Fibroblast of the conjunctiva (primary cell): ENCODE data around the gene EEF1E1.

ENCODE experiments used
- DNase-seq: peaks from one replicate; pipeline ENCODE4 v3.0.0-alpha.2; 2010; ENCODE audit warnings: low read depth

The EEF1E1 gene

DNA sequence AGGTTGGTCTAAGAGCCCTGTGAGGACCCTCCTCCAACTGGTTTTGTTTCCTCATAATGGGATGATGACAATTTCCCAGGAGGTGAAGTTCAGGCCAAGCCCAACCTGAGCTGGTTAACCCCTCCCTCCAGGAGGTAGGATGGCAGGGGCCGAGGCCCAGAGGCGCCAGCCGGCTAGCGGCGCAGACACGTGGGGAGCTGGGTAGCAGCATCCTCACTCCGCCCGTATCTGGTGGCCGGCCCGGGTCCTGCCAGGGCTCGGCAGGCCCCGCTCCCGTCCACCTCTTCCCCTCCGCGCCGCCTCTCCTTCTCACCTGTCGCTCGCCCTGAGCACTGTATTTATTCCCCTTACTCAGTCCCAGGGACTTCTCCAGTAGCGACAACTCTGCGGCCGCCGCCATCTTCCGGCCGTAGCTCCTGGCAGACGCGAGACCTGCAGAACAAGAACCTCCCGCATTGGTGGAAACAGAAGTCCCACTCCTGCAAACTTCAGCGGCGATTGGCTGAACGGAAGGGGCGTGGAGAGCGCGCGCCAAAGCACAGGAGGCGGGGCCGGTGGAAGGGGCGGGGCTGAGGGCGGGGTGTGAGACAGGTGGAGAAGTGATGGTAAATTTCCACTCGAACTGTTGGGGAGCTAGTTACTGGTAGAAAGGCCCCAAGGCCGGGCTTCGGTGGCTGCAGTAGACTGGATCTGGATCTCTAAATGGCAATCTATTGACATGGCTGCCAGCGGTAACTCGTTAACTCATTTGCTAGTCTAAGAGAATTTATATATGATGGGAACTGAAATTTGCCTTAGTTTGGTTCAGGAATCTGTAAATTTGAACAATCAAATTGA is at the start of gene EEF1E1:
Gene EEF1E1, minus strand, starts transcription at position 427 of the 837 bp plus-strand sequence. Its CDS starts 27 bp downstream, at position 400.
- DNase-seq, result peak; percentile 90

DNA sequence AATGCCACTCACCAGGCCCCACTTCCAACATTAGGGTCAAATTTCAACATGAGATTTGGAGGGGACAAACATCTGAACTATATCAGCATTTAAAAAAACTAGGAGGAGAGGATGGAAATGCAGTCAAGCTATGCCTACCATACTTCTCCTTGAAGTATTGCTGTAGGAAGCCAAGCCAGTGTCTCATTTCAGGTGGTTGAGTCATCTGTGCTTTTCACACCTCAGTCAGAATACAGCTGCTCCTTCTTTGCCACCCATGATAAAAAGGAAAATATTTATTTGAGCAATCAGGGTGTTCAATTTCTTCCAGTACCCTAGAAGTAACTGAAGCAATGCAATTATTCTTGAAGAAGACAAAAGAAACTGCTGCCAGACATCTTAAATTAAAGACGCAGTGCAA is 47.0 kb upstream of the EEF1E1 start:
- no peak for DNase-seq

DNA sequence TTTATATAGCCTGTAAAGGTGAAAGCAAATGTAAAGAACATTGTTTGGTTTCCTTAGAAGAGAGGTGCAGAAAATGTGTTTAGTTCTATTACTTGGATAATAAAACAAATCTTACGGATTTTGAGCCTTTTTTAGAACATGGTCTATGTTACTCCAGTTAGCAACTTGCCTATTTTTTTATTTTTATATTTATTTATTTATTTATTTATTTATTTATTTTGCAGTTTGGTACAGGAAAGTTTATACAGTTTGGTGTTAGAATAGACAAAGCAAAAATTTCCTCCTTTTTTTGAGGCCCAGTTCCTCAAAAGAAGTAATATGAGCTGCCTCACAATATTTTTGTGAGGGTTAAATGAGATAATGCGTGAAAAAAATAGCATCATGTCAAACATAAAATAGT is 41.6 kb upstream of the EEF1E1 start:
- no peak for DNase-seq

DNA sequence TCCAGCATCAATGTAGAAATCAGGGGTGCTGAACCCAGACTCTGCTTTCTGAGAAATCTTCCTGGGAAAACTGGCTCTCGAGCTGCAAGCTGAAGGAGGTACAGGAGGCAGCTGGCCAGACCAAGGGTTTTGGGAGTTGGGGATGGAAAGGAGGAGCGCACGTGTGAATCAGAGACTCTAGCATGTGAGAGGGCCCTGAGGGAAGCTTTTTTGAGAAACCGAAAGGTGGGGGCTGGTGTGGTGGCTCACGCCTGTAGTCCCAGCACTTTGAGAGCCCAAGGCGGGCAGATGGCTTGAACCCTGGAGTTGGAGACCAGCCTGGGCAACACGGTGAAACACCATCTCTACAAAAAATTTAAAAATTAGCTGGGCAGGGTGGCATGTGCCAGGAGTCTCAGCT is 37.1 kb upstream of the EEF1E1 start:
- DNase-seq, result no peak

DNA sequence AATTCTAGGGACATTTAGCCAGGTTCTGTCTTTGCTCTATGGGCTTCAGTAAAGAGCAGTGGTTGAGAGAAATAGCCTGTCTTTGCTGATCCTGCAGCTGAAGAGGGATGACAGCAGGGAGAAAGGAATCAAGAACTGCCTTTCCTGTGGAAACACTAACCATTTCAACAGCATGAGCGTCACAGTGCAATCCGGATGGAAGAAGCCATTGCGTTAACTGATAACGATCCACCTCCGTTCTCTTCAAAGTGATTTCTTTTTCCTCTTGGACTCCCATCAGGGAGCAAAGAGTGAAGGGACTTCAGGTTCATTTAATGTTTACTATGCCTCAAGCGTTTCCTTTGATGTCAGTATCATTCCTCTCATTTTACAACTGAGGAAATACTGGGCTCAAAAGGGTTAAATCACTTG is 35.2 kb upstream of the EEF1E1 start:
- no peak for DNase-seq

DNA sequence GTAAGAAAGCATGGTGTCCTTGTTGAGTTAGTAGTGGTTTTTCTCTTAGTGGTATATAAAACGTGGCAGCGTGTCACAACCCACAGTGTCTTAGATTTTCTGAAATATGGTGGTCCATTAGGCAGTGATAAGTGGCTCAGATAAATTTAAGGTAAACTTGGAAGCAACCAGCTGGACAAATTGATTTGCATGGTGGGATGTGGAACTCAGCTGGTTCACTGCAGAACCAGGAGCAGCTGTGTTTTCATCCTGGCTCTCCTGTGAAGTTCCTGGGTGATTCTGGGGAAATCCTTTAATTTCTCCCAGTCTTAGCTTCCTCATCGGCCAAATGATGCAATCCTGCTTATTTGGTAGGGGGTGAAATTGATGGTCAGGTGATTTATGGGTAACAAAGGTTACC is 32.9 kb upstream of the EEF1E1 start:
- no peak for DNase-seq

DNA sequence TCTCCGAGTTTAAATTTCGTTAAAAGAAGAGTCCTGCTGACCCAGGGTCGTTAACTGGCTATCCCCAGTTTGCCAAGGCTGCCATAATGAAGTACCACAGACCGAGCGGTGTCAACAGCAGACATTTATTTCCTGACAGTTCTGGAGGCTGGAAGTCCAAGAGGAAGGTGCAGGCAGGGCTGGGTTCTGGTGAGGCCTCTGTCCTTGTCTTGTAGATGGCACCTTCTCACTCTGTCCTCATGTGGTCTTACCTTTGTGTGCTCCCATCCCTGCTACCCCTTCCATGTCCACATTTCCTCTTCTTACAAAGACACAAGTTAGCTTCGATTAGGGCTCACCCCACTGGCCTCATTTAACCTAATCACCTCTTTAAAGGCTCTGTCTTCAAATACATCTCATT is 29.8 kb upstream of the EEF1E1 start:
- no peak for DNase-seq

DNA sequence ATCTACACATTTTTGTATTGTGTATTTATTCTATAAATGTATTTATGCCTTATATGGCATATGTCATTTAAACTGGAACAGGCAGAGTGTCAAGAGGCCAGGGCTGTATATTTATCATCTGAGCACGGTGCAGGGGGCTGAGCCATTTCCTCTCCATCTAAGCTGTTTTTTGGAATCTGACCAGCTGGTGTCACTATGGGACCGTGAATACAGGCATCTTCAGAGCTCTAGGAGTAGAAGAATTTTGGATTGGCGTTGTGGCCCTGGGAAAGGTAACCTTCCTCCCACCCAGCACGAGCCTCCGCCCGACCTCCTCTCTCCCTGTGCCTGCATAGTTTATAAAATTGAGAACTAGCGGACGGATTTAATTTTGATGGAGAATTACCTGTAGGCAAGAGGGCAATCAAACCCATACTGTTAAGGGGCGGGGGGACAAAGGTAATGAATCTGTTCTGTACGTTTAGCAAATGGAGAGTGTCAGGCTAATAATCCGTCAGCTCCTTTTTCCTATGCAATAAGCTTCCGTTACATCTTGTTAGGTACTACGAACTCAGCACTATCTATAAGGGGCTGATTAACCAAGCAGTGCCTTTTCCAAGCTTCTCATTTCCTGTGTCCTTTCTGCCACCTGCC is 29.0 kb upstream of the EEF1E1 start:
- peak; percentile 47 for DNase-seq

DNA sequence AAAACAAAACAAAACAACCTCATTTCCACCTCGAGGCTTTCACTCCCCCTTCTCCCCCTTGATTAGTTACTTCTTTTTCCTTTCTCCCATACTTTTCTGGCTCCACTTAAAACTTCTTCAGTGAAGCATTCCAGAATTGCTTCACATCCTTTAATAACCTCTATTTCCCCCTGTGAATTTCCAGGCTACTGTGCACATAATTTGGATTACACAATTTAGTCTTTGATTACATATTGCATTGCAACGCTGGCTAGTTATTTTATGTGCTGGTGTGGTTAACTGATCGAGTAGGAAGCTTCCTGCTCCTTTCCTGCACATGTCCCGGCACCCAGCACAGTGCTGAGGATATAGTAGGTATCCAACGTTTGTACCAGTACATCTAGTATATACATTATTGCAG is 28.1 kb upstream of the EEF1E1 start:
- DNase-seq, result no peak

DNA sequence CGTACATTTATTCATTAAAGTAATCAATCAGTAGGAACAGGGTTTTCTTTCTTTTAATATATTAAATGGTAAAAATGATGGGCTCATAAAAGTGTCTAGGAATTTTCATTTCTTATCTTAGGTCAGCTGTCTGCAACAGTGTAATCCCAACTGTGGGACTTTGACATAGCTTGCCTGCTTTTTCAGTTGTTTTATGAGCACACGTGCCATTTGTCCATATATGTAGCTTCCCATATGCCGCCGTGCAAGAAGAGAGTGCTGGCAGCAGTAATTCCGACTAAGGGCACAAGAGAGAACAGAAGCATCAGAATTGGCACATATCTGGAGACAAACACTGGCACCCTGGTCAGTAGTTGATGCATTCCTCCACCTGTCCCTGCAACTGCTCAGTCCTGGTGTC is 20.9 kb upstream of the EEF1E1 start:
- no peak for DNase-seq

DNA sequence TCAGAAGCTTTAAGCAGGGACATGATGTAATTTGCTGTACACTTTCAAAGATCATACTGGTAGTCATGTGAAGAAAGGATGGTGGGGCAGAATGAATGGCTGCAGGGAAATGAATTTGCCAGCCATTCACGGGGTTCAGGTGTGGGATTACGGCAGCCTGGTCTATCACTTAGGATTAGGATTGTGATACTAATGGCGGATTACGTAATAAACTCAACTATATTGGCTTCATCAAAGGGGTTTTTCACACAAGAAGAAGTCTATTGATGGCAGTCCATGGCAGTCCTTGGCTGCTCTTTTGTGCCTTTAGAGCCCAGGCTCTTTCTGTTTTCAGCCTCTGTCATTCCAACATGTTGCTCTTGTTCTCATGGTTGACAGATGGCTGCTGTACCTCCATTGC is 12.6 kb upstream of the EEF1E1 start:
- DNase-seq, result no peak

DNA sequence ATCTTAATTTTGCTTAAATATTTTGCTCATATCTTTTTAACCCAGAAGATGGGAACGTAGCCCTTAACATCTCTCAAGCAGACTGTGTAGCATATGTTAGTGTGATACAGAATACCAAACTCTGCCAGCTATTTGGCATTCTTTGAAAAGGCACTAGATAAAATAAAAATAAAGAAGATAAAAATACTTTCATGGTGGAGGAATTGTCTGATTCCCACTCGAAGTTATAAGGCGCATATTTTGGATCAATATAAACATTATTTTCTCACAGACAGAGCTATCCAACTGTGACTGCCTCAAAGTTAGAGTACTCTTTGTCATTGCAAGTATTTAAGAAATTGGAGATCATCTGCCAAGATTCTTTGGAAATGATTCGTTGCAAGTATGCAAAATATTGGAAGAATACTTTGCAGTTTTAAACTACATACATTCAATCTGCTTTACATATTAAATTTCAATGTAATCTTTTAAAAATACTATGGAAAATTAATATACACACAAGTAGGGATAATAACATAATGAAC is 10.8 kb upstream of the EEF1E1 start:
- no peak for DNase-seq

DNA sequence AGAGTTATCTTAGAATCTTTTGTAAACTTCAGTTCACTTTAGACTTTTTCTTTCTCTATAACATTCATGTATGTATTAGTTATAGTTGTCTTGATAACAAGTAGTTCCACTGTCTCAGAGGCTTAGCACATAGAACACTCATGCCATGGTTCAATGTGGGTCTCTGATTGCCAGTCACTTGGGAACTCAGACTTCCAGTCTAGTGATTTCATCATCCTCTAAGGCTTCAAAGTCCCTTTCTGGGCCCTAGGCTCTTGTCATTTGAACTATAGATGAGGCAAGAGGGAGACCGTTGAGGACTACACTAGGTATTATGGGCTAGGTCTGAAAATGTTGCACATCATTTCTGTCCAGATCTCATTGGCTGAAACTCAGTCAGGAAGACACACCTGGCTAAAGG is 8.4 kb upstream of the EEF1E1 start:
- DNase-seq, result no peak

DNA sequence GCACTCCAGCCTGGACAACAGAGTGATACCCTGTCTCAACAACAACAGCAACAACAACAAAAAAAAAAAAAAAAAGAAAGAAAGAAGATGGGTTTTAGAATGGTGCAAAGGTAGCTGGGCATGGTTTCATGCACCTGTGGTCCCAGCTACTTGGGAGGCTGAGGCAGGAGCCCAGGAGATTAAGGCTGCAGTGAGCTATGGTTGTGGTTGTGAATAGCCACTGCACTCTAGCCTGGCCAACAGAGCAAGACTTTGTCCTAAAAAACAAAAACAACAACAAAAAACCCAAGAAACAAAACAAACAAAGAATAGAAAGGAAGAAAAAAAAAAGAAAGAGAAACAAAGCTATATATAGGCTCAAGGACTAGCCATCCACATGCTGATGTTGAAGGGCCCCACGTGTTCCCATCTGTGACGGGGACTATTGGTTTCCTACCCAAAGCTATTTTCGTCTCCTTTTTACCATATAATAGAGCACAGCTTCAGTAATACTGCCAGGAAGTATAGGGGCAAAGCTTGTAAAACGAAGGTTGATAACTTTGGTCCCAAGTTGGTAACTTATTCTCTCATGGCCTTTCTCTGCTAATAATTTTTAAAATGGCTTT is 7.9 kb upstream of the EEF1E1 start:
- no peak for DNase-seq

DNA sequence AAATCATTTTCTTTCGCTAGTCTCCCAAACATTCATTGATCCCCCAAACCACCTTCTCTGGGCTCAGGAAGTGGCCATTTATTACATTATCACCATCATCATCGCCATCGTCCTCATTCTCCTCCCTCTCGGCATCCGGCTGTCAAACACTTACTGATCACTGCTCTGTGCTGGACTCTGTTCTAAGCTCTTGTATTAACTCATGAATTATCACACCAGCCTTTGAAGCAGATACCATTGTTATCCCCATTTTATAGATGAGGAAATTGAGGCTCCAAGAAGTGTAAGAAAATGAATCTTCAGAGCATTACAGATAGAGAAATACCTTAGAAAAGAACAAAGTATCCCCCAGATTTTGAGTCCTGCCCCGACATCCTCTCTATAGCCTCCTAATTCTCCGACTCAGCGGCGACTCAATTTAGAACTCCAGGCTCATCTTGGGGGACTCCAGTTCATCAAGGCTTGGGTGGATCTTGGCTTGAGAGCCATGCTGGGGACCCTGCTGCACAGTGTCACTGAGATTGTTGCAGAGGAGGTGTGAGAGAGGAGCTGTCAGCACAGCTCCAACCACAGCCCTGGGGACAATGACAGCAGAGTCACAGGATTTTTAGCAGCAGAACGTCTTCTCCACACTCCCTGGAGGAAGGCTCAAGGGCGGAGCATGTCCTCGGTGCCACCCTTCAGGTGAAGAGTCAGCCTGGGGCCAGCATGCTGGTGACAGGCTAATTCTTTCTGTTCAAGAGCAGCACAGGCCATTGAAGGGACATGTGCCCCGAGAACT is 6.6 kb upstream of the EEF1E1 start:
- no peak for DNase-seq

DNA sequence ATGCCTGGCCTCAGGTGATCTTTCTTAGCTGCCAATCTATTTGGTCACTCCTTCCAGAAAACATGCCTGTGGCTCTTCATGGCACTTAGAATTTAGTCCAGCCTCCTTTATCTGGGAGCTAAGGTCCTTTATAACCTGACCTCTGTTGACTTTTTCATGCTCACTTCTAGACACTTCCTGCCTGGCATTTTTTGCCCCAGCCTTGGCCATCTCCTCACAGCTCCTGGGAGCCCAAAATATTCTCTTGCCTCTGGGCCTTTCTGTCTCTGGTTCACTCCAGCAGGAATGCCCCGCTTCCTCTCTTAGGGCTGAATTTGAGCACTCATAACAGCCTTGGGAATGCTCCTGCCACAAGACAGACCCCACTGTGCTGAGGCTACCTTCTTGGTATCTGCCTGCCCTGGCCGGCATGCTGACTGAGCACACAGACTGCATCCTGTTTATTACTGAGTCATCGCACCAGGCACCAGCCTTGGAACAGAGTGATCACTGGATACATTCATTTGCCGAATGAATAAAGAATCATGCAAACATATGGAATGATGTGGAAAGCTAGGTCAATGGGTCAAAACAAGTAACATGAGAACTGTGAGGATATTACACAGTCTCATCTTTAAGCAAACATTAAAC is 5.8 kb upstream of the EEF1E1 start:
- peak; percentile 76 for DNase-seq

DNA sequence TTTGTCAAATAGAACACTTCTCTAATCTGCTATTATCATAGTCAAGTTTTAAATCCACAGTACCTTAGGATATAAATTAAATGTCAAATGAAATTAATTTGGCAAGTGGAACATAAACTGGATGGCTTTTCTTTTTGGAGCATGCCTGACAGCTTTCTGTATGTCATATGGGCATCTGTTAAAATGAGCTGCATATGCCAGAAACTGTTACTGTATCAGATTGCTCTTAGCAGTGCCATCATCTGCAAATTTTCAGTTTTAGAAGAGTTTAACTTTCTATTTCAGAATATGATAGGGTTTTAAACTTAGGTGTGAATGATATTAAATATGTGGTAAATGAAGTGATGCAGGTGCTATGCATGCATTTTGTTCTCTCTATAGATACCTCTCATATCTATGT is 3.4 kb upstream of the EEF1E1 start:
- DNase-seq, result no peak

DNA sequence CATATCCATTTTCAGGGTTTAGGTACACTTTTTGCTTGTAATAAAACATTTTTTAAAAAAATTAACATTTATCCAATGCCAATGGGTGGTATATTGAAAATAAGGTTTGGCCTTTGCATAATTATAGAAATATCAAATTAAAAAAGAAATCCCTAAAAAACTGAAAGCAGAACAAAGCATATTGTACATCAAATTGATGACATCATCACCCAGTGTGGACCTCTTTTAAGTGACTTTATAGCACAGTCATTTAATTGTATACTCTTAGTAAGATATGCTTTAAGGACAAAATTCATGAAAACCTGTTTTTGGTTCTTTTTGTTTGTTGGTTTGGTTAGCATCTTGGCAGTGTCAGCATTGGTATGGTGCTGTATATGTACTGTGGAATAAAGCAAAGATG is 1.4 kb upstream of the EEF1E1 start:
- DNase-seq, result no peak

DNA sequence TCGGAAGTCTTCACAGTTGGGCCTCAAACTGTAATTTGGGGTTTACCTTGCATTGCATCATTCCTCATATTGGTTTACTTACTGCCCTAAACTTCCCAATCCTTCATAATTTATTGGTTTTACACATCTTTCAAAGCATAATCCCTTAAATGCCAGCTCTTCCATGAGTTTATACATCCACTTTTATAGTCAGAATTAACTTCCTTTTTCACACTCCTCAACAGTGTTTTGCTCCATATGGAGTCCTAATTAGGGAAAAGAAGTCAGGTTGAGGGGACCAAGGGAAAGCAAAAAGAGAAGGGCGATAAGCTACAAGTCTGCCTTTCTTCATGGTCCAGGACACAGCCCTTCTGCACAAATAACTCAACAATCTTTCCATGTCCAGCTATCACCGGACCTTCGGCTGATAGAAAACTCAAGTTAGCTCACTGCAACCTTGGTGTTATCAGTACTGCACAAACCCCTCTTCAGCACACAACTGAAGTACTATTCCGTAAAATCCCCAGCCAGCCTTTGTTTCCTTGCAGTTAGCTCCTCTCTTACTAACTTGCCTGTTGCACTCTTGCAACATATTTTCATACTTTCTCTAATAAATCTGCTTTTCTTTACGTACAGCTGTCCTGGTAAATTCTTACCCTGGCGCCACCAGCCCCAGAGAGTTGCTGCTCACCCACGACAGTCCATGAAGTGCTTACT is 2.0 kb downstream of the EEF1E1 start:
- no peak for DNase-seq

DNA sequence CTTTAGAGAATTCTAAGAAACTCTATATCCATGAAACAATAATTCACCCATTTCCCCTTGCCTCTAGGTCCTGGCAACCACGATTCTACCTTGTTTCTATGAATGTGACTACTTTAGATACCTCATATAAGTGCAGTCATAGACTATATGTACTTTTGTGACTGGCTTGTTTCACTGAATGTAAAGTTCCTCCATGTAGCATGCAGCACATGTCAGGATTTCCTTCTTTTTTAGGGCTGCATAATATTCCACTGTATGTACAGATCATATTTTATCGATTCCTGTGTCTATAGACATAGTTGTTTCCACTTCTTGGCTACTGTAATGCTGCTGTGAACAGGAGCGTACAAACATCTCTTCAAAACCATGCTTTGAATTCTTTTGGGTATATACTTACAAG is 11.7 kb downstream of the EEF1E1 start:
- no peak for DNase-seq

DNA sequence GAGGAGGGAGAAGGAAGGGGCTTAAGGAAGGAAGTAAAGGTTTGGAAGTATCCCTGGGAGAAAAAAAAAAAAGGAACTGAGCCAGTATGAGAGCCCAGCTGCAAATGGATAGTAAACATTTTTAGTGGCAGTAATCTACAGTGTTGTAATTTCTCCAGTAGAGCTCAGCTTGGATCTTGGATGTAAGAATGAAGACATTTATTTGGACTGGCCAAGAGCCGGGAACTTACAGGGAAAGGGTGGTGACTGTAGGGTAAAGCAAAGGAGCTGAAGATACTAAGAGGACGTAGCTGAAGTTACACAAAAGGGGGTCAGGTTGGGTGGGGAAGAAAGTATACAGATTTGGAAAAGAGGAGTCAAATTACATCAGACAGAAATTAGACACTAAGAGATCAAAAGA is 13.5 kb downstream of the EEF1E1 start:
- DNase-seq, result no peak
